Fibroblast of skin of left biceps (primary cell): ENCODE measurements around the gene TMEM183A.

Source experiments
- DNase-seq, 2 experiments: peaks; one replicate each; pipeline ENCODE4 v3.0.0-alpha.2; 2013; ENCODE audit warnings: low read depth in 2 of 2

TMEM183A gene

GRCh38 chr1:203069030-203069747, 62.0 kb downstream of the TMEM183A start:
- DNase-seq: no peak

DNA sequence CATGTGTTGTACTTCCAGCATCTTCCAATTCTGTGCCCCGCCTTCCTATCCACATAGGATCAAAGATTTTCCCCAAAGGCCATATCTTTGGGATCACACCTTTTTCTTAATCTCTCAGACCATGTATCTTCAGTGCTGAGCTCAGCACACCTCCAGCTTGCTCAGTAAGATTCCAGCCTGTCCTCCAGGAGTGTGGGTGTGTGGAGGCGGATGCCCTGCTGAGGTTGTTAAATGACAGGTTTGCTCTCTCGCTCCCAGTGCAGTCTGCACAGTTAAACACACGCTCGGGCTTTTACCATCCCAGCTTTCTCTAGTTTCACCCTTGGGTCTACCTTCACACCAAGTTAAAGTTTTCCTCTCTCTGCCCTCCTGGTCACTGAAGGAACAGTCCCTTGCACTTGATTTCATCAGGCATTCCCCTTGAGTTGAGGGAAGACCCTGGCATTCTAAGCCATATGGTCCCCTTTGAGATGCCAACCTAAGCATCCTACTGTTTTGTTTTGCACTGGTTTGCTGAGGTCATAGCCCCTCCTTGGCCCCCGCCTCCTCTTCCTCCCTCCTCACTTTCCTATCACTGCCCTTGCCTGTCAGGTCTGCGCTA, 64.9 kb downstream of the TMEM183A start:
- no peak for DNase-seq

- no peak for DNase-seq
Observed at GRCh38 chr1:203072911-203073310, 65.7 kb downstream of the TMEM183A start.

DNA sequence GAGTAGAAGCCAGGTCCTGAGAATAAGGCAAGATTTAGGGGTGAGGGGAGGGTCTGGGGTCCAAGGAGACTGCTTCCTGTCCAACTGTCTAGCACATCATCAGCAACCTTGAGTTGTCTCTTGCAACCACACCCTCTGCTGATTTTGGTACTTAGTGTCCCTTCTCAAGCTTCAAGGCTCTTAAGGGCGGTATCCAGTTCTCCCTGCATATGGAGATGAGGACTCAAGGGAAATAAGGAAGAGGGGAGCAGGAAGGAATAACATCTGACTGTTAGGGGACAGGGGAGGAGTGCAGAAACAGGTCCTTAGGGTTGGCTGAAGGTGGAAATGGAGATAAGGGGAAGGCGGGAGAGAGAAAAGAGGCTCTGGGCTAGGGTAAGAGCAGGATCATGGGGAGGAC, 66.3 kb downstream of the TMEM183A start:
- no peak for DNase-seq
